Activated CD8-positive, alpha-beta memory T cell treated with anti-CD3 and anti-CD28 coated beads, Interleukin-2, amount 50 U/mL, for 48 hours (primary cell): ENCODE data around the gene PILRB.
"Not testable (repeated sequence)": the region's sequence is repeated elsewhere in the genome, so short reads cannot be mapped to it uniquely, and the experiment has no call there.

Experiments
- DNase-seq: peaks from one replicate; pipeline ENCODE4 v3.0.0-alpha.2; 2020

Gene PILRB

GRCh38 chr7:100378114-100378755, 20.3 kb downstream of the PILRB start:
- no peak for DNase-seq

GRCh38 chr7:100380196-100380595, 22.3 kb downstream of the PILRB start:
- DNase-seq: no peak

GRCh38 chr7:100381531-100382233, 23.8 kb downstream of the PILRB start:
- not testable (repeated sequence) for DNase-seq

DNA sequence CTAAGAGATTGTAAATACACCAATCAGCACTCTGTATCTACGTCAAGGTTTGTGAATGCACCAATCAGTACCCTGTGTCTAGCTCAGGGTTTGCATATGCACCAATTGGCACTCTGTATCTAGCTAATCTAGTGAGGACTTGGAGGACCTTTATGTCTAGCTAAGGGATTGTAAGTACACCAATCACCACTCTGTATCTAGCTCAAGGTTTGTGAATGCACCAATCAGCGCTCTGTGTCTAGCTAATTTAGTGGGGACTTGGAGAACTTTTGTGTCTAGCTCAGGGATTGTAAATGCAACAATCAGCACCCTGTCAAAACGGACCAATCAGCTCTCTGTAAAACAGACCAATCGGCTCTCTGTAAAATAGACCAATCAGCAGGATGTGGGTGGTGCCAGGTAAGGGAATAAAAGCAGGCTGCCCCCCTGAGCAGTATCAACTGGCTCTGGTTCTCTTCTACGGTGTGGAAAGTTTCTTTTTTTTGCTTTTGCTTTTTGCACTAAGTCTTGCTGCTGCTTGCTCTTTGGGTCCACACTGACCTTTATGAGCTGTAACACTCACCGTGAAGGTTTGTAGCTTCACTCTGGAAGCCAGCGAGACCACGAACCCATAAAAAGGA, 24.4 kb downstream of the PILRB start:
- DNase-seq: not testable (repeated sequence)

DNA sequence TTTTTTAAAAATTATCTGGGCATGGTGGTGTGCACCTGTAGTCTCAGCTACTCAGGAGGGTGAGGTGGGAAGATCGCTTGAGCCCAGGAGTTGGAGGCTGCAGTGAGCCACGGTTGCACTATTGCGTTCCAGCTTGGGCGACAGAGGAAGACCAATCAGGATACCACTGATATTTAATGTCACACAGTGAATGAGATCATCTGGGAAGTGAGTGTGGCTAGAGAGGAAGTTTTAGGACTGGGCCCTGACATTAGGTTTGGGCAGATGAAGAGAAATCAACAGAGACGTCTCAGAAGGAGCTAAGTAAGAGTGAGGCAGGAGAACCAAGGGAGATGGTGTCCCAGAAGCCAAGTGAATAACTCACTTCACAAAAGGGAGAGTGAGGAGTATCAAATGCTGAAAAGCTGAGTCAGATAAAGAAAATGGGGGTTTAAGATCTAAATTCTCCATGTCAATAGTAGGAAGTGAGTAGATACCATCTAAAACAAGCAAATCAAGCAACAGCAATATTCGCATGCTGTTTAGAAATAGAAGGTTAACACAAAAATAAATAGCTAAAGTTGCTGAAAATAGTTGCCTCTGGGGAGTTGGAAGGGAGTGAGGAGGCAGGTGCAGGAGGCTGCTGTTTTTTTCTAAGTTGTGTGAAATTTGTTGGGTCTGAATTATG, 26.8 kb downstream of the PILRB start:
- DNase-seq: no peak

DNA sequence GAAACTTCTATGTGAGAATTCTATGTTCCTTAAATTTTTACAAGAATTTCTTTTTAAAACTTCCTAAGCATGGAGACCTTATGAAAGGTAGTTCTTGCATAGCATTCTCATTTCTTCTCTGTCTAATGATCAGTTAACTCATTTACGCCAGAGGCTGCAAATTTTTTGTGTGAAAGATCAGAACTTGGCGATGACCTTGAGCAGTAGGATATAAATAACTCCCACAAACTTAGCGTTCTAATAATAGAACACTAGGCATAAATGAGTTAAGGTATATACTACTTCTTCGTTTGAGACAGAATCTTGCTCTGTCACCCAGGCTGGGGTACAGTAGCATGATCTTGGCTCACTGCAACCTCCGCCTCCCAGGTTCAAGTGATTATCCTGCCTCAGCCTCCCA, 29.0 kb downstream of the PILRB start:
- DNase-seq: no peak

DNA sequence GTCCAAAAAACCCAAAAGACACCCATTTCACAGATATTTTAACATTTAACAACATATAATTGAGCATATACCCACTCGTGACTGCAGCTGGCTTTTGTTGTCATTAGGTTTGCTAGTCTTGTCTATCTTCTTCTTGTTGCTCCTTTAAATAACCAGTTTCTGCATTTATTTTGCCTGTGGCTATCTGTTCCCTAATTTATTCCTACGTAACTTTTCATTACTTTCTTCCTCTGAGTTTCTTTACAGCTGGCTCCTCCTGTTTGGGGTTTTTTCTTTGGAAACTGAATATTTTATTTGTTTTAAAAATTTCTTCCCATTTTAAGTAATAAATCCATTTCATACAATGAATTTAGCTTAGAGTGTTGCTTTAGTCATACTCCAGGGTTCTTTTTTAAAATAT, 29.8 kb downstream of the PILRB start:
- no peak for DNase-seq

DNA sequence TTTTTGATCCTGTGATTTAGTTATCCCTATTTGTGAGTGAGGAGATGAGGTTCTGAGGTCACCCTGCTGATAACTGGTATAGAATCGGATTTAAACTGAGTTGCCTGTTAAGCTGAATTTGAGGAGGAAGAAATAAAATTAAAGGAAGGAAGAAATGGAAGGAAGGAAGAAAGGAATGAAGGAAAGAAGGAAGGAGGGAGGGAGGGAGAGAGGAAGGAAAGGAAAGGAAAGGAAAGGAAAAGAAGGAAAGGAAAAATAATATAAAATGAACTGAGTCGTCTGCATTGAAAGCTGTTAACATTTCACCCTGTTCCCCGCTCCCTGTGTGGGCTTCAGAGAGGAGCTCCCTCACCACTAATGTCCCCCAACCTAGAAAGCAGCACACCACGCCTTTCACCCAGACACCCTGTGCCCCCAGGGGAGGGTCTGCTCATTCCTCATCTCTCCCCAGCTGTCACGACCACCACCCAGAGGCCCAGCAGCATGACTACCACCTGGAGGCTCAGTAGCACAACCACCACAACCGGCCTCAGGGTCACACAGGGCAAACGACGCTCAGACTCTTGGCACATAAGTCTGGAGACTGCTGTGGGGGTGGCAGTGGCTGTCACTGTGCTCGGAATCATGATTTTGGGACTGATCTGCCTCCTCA, 31.6 kb downstream of the PILRB start:
- no peak for DNase-seq

DNA sequence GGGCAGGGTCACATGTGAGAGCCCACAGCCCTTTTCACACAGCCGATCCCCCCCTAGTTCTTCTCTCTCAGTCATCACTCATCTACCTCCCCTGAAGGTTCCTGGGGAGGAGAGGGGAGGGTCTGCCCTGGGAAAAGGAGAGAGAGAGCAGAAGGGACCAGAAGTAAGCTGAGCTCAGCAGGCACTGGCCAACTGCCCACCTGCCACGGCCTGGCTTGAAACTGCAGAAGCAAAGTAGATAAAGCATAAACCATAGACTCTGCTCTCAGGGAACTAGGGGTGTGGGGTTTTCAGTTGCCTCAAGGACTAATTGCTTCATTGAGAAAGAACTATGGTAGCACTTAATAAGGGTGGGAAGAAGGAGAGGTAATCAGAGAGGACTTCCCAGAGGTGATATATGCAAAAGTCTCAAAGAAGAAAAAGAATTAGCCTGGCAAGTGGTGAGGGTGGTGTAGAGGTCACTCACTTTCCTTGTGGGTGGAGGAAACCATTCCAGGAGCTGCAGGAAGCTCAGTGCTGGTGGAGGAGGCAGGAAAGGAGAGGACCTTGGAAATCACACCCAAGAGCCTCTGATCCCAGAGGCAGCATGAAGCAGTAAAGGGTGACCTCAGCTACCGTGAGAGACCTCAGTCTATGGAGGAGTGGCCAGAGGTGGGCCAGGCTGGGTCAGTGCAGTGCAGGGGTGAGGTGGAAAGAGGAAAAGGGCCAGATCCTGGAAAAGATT, 32.5 kb downstream of the PILRB start:
- no peak for DNase-seq

DNA sequence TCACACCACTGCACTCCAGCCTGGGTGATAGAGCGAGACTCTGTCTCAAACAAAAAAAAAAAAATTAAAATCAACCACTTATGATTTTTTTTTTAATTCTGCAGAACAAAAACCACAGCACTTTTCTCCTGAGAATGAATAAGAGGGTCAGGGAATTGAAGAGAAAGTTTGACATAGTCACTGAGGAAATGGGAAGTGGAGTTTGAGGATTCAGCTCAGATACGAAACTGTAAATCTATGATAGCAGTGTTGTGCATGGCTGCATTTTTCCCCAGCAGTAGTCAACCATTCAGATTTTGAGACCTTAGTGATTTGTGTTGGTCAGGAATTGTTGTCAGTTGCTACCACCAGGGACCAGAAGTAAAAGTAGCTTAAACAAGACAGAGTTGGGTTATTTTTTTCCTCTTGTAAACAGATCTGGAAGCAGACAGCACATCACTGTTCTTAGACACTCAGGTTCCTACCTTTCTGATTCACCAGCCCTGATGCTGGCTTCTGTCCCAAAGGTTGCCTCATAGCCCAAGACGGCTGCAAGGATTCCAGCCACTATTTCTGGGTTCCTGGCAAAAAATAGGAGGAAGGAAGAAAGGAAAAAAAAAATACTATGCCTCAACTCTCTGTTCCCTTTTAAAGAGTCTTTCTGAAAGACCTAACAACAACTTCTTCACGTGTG, 35.5 kb downstream of the PILRB start:
- no peak for DNase-seq

GRCh38 chr7:100394077-100394476, 36.2 kb downstream of the PILRB start:
- DNase-seq: no peak

GRCh38 chr7:100396421-100396982, 38.6 kb downstream of the PILRB start:
- no peak for DNase-seq

DNA sequence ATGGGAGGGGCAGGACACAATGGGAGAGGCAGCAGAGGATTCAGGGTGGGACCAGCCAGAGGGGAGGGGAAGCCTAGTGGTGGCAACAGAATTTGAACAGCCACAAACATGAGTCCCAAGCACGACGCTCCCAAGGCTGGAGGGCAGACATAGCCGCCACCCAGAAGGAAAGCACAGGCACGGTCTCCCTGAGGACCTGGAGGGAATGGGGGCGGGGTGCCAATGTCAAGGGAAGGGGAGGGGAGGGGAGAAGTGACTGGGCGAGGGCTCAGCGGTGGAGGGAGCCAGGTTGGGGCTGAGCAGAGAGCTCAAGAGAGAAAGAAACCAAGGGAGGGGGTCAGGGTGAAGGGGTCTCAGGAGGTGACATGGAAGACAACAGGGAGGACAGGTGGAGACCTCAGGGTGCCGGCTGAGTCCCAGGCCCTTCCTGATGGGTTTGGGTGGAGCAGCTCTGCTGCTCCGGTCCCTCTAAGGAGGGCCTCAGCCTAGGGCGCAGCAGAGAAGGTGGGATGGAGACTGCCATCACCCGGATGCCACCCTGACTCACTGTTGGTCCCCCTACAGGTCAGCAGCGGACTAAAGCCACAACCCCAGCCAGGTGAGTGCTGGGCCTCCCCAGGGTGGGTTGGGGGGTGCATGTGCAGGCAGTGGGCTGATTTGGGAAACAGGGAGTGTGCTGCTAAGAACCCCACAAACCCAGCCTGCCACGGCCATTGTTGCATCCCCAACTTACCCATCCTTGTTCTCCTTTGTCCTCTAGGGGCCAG, 39.6 kb downstream of the PILRB start:
- no peak for DNase-seq

DNA sequence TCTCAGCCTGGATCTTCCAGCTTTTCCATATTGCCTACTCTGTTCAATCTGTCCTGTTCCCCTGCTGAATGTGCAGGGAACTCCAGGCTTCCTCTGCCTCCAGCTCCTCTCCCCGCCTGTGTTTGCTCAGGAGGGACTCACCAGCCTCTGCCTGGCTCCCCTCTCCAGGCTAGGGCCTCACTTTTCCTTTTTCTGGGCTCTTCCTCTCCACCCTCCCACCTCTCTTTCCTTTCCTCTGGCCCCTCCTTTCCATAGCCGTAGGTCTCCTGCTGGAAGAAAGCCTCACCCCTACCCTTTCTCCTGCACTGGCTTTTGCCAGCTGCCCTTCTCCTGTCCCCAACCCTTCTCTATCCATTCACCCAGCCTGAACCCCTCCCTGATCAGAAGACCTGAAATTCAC, 40.3 kb downstream of the PILRB start:
- no peak for DNase-seq

GRCh38 chr7:100400041-100400440, 42.1 kb downstream of the PILRB start:
- DNase-seq: no peak

DNA sequence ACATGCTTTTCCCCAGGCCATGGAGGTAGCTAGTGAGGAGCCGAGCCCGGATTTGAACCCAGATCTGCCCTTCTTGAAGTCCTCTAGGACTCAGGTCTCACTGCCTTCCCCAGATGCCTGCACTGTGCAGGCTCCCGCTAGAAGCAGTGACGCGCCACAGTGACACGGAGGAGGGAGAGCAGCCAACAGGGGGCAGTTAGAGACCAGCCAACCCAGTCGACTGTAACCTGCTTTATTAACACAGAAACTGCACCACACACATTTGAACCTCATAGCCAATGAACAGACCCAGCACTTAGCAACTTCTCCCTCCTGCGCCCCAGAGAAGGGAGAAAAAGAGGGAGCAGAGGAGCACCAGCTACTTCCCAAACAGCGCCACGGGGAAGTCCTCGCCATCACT, 42.7 kb downstream of the PILRB start:
- no peak for DNase-seq

GRCh38 chr7:100401811-100402210, 43.9 kb downstream of the PILRB start:
- DNase-seq: no peak

- DNase-seq: no peak
Measured at GRCh38 chr7:100402241-100402640, 44.3 kb downstream of the PILRB start.

DNA sequence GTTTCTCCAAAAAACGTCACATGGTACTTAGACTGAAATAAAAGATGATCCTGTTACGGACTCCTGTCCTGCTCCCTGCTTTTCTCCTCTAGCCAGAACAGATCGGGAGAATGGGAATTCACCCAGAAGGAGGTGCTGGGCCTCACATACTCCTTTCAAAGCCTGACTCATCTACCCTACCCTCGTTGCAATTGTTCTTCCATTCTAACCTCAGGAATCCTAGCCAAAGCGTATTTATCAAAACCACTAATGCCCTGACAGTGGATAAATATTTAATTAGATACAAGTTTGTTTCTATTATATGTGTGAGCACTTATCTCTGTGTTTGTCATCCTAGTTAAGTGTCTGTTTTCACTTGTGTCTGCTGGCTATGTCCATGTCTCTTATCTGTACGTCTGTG, 48.9 kb downstream of the PILRB start:
- no peak for DNase-seq

DNA sequence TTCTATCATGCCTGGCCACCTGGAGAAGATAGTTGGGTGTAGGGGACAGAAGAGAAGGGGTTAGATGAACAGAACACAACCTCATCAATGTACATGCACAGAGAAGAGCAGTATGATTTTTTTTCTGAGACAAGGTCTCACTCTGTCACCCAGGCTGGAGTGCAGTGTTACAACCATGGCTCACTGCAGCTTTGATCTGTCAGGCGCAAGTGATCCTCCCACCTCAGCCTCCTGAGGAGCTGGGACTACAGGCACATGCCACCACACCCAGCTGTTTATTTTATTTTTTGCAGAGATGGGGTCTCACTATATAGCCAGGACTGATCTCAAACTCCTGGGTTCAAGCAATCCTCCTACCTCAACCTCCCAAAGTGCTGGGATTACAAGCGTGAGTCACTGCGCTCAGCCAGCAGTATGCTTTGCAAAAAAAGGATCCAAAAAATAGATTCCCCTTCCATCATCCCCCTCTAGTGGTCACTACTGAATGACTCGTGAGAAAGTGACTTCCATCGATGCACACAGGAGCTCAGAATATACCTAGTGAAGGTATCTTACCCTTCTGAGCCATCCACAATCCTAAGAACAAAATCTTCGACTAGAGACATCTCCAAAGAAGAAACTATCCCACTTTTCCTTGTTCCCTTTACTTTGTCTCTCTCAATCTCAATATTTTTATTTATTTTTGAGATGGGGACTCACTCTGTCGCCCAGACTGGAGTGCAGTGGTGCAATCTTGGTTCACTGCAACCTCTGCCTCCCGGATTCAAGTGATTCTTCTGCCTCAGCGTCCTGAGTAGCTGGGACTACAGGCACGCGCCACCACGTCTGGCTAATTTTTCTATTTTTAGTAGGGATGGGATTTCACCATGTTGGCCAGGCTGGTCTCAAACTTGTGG, 49.6 kb downstream of the PILRB start:
- no peak for DNase-seq
